Measurements from ENCODE around the gene GPRC5B. TPM values are rescaled to one million over a fixed set of nuclear protein-coding genes. Genes with fewer than 3 reads are reported as not detected.

GPRC5B gene
- total RNA-seq, 1 donor from 2014 or later: 59.3 TPM

- H3K4me1 Mint-ChIP-seq: peaks cover 8% of the 10 kb centered on the region
- H3K36me3 Mint-ChIP-seq (ENCODE audit: low read depth): no peaks in the 10 kb centered on the region
- no peak overlapping the region for H3K4me3 Mint-ChIP-seq
- H3K27ac Mint-ChIP-seq (ENCODE audit: unreplicated experiment): no peak overlapping the region
- H3K27me3 Mint-ChIP-seq (ENCODE audit: low read depth): no peaks in the 10 kb centered on the region
- no peak for TF ChIP-seq CTCF (conservative IDR thresholded peaks at IDR 0.05)
- DNase-seq (ENCODE audit: low read depth, low spot score): no peak
- H3K9me3 Mint-ChIP-seq: no peaks in the 10 kb centered on the region
Measured at GRCh38 chr16:19844945-19845641, 39.6 kb downstream of the GPRC5B start.

- DNase-seq (ENCODE audit: low read depth, low spot score): no peak
- no peak for TF ChIP-seq CTCF (conservative IDR thresholded peaks at IDR 0.05)
- H3K27ac Mint-ChIP-seq (ENCODE audit: unreplicated experiment): no peak overlapping the region
- H3K36me3 Mint-ChIP-seq (ENCODE audit: low read depth): no peaks in the 10 kb centered on the region
- peaks cover 4% of the 10 kb centered on the region for H3K4me1 Mint-ChIP-seq
- no peaks in the 10 kb centered on the region for H3K9me3 Mint-ChIP-seq
- no peak overlapping the region for H3K4me3 Mint-ChIP-seq
- H3K27me3 Mint-ChIP-seq (ENCODE audit: low read depth): no peaks in the 10 kb centered on the region
Measured at GRCh38 chr16:19843371-19843770, 41.3 kb downstream of the GPRC5B start.

- H3K27ac Mint-ChIP-seq (ENCODE audit: unreplicated experiment): no peak overlapping the region
- no peak for DNase-seq (ENCODE audit: low read depth, low spot score)
Measured at GRCh38 chr16:19842426-19843157, 42.1 kb downstream of the GPRC5B start.

GRCh38 chr16:19841184-19841583 lies 43.5 kb downstream of the GPRC5B start:
- no peaks in the 10 kb centered on the region for H3K27me3 Mint-ChIP-seq (ENCODE audit: low read depth)
- H3K4me1 Mint-ChIP-seq: peaks cover 16% of the 10 kb centered on the region
- H3K9me3 Mint-ChIP-seq: no peaks in the 10 kb centered on the region
- DNase-seq (ENCODE audit: low read depth, low spot score): no peak
- H3K27ac Mint-ChIP-seq (ENCODE audit: unreplicated experiment): no peak overlapping the region
- no peak overlapping the region for H3K4me3 Mint-ChIP-seq
- no peak for TF ChIP-seq CTCF (conservative IDR thresholded peaks at IDR 0.05)
- H3K36me3 Mint-ChIP-seq (ENCODE audit: low read depth): no peaks in the 10 kb centered on the region

More at GRCh38 chr16:19842426-19843157, 42.1 kb downstream of the GPRC5B start:
- H3K27me3 Mint-ChIP-seq (ENCODE audit: low read depth): no peaks in the 10 kb centered on the region
- H3K4me3 Mint-ChIP-seq: no peak overlapping the region
- no peaks in the 10 kb centered on the region for H3K9me3 Mint-ChIP-seq
- peaks cover 12% of the 10 kb centered on the region for H3K4me1 Mint-ChIP-seq
- H3K36me3 Mint-ChIP-seq (ENCODE audit: low read depth): no peaks in the 10 kb centered on the region
- no peak for TF ChIP-seq CTCF (conservative IDR thresholded peaks at IDR 0.05)

GRCh38 chr16:19840524-19841110 lies 44.0 kb downstream of the GPRC5B start:
- Mint-ChIP-seq H3K9me3 (no peaks in the 10 kb centered on the region), H3K27ac (ENCODE audit: unreplicated experiment) (no peak overlapping the region)
- no peak for DNase-seq (ENCODE audit: low read depth, low spot score)

More at GRCh38 chr16:19840524-19841110, 44.0 kb downstream of the GPRC5B start:
- TF ChIP-seq CTCF (conservative IDR thresholded peaks at IDR 0.05): no peak
- H3K27me3 Mint-ChIP-seq (ENCODE audit: low read depth): no peaks in the 10 kb centered on the region
- no peak overlapping the region for H3K4me3 Mint-ChIP-seq
- no peaks in the 10 kb centered on the region for H3K36me3 Mint-ChIP-seq (ENCODE audit: low read depth)
- H3K4me1 Mint-ChIP-seq: peaks cover 16% of the 10 kb centered on the region
